Measurements from ENCODE around the gene MDGA2. TPM values are rescaled to one million over a fixed set of nuclear protein-coding genes. Genes with fewer than 3 reads are reported as not detected.
"Not testable (repeated sequence)": the region's sequence is repeated elsewhere in the genome, so short reads cannot be mapped to it uniquely, and the experiment has no call there.

Gene MDGA2
- total RNA-seq, 2 experiments from 2014 or later = not detected

DNA sequence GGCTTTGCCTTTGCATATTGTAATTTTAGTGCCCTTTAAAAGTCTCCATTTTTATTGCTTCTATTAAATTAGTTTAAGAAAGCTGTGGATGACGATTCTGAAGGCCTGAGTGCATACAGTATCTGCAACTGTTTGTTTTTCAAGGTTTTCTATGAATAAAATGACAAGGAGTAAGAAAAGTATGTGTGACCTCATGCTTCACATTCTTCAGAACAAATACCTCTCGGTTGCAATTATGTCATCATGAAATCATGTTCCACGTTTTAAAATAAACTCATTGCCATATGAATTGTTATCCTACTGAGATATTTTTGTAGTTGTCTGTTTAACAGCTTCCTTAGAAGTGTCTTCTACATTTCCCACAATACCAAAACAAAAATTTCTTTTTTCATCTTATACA lies 374.6 kb downstream of the MDGA2 start:
- Histone ChIP-seq H3K36me3 (ENCODE audit: insufficient read depth, low read length) (no peaks in the 10 kb centered on the region), H3K4me1 (ENCODE audit: insufficient read depth, low read length) (no peaks in the 10 kb centered on the region), H3K27ac (ENCODE audit: low read depth in 1 of 2, low read length in 2 of 2) (no peak overlapping the region), H3K4me3 (ENCODE audit: low read length) (no peak overlapping the region), H3K27me3 (ENCODE audit: control insufficient read depth in 1 of 2, insufficient read depth in 2 of 2, low read length in 2 of 2) (no peaks in the 10 kb centered on the region), H3K9me3 (ENCODE audit: control insufficient read depth in 1 of 2, insufficient read depth in 1 of 2, low read length in 2 of 2) (peaks cover 0 to 6% of the 10 kb centered on the region in 2 experiments)
- H3K9me3 Mint-ChIP-seq = peaks cover 4% of the 10 kb centered on the region
- DNase-seq (no peak), ATAC-seq (ENCODE audit: poor library complexity) (no peak)
- ChIA-PET POLR2A (no interaction called here), CTCF (no interaction called here)
- H3K27ac Mint-ChIP-seq = no peak overlapping the region
- intact Hi-C loops (cut with DNase I, micrococcal nuclease) = no loop called here
- H3K36me3 Mint-ChIP-seq (ENCODE audit: low read depth) = no peaks in the 10 kb centered on the region
- no peaks in the 10 kb centered on the region for H3K27me3 Mint-ChIP-seq
- TF ChIP-seq, protein P1, sequence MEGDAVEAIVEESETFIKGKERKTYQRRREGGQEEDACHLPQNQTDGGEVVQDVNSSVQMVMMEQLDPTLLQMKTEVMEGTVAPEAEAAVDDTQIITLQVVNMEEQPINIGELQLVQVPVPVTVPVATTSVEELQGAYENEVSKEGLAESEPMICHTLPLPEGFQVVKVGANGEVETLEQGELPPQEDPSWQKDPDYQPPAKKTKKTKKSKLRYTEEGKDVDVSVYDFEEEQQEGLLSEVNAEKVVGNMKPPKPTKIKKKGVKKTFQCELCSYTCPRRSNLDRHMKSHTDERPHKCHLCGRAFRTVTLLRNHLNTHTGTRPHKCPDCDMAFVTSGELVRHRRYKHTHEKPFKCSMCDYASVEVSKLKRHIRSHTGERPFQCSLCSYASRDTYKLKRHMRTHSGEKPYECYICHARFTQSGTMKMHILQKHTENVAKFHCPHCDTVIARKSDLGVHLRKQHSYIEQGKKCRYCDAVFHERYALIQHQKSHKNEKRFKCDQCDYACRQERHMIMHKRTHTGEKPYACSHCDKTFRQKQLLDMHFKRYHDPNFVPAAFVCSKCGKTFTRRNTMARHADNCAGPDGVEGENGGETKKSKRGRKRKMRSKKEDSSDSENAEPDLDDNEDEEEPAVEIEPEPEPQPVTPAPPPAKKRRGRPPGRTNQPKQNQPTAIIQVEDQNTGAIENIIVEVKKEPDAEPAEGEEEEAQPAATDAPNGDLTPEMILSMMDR (IDR thresholded peaks at IDR 0.05) = no peak
- H3K4me1 Mint-ChIP-seq (ENCODE audit: low read depth) = no peaks in the 10 kb centered on the region
- no peak overlapping the region for H3K4me3 Mint-ChIP-seq

DNA sequence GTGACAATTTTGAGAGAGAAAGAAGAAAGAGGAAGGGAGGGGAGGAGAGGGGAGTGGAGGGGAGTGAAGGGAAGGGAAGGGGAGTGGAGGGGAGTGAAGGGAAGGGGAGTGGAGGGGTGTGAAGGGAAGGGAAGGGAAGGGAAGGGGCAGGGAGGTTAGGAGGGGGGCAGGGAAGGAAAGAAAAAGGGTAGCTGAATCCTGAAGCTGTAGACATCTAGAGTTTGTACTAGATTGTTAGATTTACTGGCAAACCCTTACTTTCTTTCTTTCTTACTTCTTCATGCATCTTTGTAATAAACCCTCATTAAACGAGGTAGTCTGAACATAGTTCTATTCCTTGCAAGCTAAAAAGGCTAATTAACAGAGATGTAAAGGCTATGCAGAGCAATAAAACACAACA lies 378.0 kb downstream of the MDGA2 start:
- ChIA-PET CTCF (no interaction called here), POLR2A (no interaction called here)
- DNase-seq (no peak), ATAC-seq (ENCODE audit: poor library complexity) (no peak)
- H3K27me3 ChIP-seq (ENCODE audit: control insufficient read depth in 1 of 2, insufficient read depth in 2 of 2, low read length in 2 of 2) = no peaks in the 10 kb centered on the region
- H3K9me3 ChIP-seq (ENCODE audit: control insufficient read depth in 1 of 2, insufficient read depth in 1 of 2, low read length in 2 of 2) = peaks cover 0 to 15% of the 10 kb centered on the region in 2 experiments
- Mint-ChIP-seq H3K36me3 (ENCODE audit: low read depth) (no peaks in the 10 kb centered on the region), H3K4me3 (no peak overlapping the region), H3K27me3 (no peaks in the 10 kb centered on the region), H3K9me3 (peaks cover 4% of the 10 kb centered on the region), H3K4me1 (ENCODE audit: low read depth) (no peaks in the 10 kb centered on the region), H3K27ac (no peak overlapping the region)
- intact Hi-C loops (cut with DNase I, micrococcal nuclease) = no loop called here
- no peak overlapping the region for H3K4me3 ChIP-seq (ENCODE audit: low read length)
- no peaks in the 10 kb centered on the region for H3K4me1 ChIP-seq (ENCODE audit: insufficient read depth, low read length)
- no peak overlapping the region for H3K27ac ChIP-seq (ENCODE audit: low read depth in 1 of 2, low read length in 2 of 2)
- no peaks in the 10 kb centered on the region for H3K36me3 ChIP-seq (ENCODE audit: insufficient read depth, low read length)
- TF ChIP-seq, protein P1 (IDR thresholded peaks at IDR 0.05) = no peak

DNA sequence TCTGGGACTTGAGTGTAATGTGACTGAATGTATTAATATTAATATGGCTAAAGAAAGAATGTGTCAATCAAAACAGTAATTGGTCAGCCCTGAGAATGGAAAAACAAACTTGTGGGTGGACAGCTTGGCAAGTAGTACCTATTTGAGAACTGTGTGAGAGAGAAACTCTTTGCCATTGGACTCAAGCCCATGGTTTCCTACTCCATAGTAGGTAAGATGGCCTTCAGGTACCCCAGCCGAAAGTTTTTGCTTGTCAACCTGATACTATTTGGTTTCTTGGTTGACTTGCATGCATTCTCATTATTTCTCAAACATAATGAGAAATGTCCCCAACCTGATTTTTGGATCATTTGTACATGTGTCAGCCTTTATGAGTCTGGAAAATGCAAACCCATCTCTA lies 391.1 kb downstream of the MDGA2 start:
- peaks cover 2% of the 10 kb centered on the region for H3K9me3 Mint-ChIP-seq
- H3K4me1 Mint-ChIP-seq (ENCODE audit: low read depth) = no peaks in the 10 kb centered on the region
- H3K36me3 ChIP-seq (ENCODE audit: insufficient read depth, low read length) = no peaks in the 10 kb centered on the region
- no peak overlapping the region for H3K27ac Mint-ChIP-seq
- no peak overlapping the region for H3K27ac ChIP-seq (ENCODE audit: low read depth in 1 of 2, low read length in 2 of 2)
- DNase-seq = no peak
- H3K9me3 ChIP-seq (ENCODE audit: control insufficient read depth in 1 of 2, insufficient read depth in 1 of 2, low read length in 2 of 2) = peaks cover 0 to 4% of the 10 kb centered on the region in 2 experiments
- intact Hi-C loops (cut with DNase I, micrococcal nuclease) = no loop called here
- CTCF ChIA-PET = no interaction called here
- H3K4me3 Mint-ChIP-seq = no peak overlapping the region
- H3K27me3 Mint-ChIP-seq = no peaks in the 10 kb centered on the region
- no peak overlapping the region for H3K4me3 ChIP-seq (ENCODE audit: low read length)
- no peaks in the 10 kb centered on the region for H3K36me3 Mint-ChIP-seq (ENCODE audit: low read depth)
- no peaks in the 10 kb centered on the region for H3K27me3 ChIP-seq (ENCODE audit: control insufficient read depth in 1 of 2, insufficient read depth in 2 of 2, low read length in 2 of 2)
- ATAC-seq (ENCODE audit: poor library complexity) = no peak
- TF ChIP-seq, protein P1 (IDR thresholded peaks at IDR 0.05) = no peak
- POLR2A ChIA-PET = no interaction called here
- H3K4me1 ChIP-seq (ENCODE audit: insufficient read depth, low read length) = no peaks in the 10 kb centered on the region

DNA sequence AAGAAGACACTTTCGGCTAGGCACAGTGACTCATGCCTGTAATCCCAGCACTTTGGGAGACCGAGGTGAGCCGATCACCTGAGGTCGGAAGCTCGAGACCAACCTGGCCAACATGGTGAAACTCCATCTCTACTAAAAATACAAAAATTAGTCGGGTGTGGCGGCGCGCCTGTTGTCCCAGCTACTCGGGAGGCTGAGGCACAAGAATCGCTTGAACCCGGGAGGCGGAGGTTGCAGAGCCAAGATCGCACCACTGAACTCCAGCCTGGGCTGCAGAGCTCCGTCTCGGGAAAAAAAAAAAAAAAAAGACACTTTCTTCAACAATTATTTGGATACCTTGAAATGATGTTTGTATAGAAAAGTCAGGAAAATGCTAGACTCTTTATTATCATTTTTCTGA lies 393.6 kb downstream of the MDGA2 start:
- H3K36me3 ChIP-seq (ENCODE audit: insufficient read depth, low read length); H3K4me3 ChIP-seq (ENCODE audit: low read length); H3K27ac ChIP-seq (ENCODE audit: low read depth in 1 of 2, low read length in 2 of 2); H3K4me1 ChIP-seq (ENCODE audit: insufficient read depth, low read length); intact Hi-C loops (cut with DNase I, micrococcal nuclease); H3K27me3 Mint-ChIP-seq; CTCF ChIA-PET; H3K9me3 ChIP-seq (ENCODE audit: control insufficient read depth in 1 of 2, insufficient read depth in 1 of 2, low read length in 2 of 2); H3K9me3 Mint-ChIP-seq; DNase-seq; H3K27ac Mint-ChIP-seq; H3K4me1 Mint-ChIP-seq (ENCODE audit: low read depth); POLR2A ChIA-PET; H3K4me3 Mint-ChIP-seq; H3K27me3 ChIP-seq (ENCODE audit: control insufficient read depth in 1 of 2, insufficient read depth in 2 of 2, low read length in 2 of 2); H3K36me3 Mint-ChIP-seq (ENCODE audit: low read depth); ATAC-seq (ENCODE audit: poor library complexity): not testable (repeated sequence)

Measured in CD4-positive, alpha-beta T cell (primary cell).